Upper lobe of right lung (tissue), 1 donor: ENCODE measurements around the gene ASPSCR1. TPM values are rescaled to one million over a fixed set of nuclear protein-coding genes. Genes with fewer than 3 reads are reported as not detected.

Experiments used
- ATAC-seq: fragments of 200-7000 bp; cut with Tn5 transposase; one replicate; pipeline ENCODE4 v1.9.1; 2020; ENCODE audit warnings: mild to moderate bottlenecking, moderate library complexity
- DNase-seq: peaks from one replicate; pipeline ENCODE4 v3.0.0-alpha.2; 2020
- H3K27ac ChIP-seq: fragments of 200-600 bp; one replicate; pipeline ENCODE4 v1.8.0; 2022
- H3K27me3 ChIP-seq: fragments of 200-600 bp; one replicate; pipeline ENCODE4 v1.8.0; 2022; ENCODE audit warnings: mild to moderate bottlenecking
- H3K36me3 ChIP-seq: fragments of 200-600 bp; one replicate; pipeline ENCODE4 v1.8.0; 2022
- H3K4me1 ChIP-seq: fragments of 200-600 bp; one replicate; pipeline ENCODE4 v1.8.0; 2022
- H3K4me3 ChIP-seq: fragments of 200-600 bp; one replicate; pipeline ENCODE4 v1.8.0; 2022; ENCODE audit warnings: mild to moderate bottlenecking
- H3K9me3 ChIP-seq: fragments of 200-600 bp; one replicate; pipeline ENCODE4 v1.8.0; 2022
- intact Hi-C: fragments of 100-400 bp; cut with DNase I; formaldehyde crosslinking; loops from one replicate; pipeline ENCODE4 v1.11.0; 2022
- total RNA-seq: library from RNA; stranded (reverse); fragmentation: NEBNext Ultra II Directional; extraction: Animal tissue kit (Norgen Biotek cat#: 25700); gene quantifications from one replicate; pipeline ENCODE4 v1.2.1, GENCODE V29; 2021
- TF ChIP-seq, protein P1 (sequence below): fragments of 200-600 bp; IDR thresholded peaks from one replicate; pipeline ENCODE4 v1.8.0; 2022; ENCODE audit warnings: antibody characterized with exemption
- donor health status: DM: no; HTN: yes; CAD: no; lungs with severe emphysema.

The ASPSCR1 gene
- total RNA-seq, 1 donor from 2014 or later, result 50.3 TPM

DNA sequence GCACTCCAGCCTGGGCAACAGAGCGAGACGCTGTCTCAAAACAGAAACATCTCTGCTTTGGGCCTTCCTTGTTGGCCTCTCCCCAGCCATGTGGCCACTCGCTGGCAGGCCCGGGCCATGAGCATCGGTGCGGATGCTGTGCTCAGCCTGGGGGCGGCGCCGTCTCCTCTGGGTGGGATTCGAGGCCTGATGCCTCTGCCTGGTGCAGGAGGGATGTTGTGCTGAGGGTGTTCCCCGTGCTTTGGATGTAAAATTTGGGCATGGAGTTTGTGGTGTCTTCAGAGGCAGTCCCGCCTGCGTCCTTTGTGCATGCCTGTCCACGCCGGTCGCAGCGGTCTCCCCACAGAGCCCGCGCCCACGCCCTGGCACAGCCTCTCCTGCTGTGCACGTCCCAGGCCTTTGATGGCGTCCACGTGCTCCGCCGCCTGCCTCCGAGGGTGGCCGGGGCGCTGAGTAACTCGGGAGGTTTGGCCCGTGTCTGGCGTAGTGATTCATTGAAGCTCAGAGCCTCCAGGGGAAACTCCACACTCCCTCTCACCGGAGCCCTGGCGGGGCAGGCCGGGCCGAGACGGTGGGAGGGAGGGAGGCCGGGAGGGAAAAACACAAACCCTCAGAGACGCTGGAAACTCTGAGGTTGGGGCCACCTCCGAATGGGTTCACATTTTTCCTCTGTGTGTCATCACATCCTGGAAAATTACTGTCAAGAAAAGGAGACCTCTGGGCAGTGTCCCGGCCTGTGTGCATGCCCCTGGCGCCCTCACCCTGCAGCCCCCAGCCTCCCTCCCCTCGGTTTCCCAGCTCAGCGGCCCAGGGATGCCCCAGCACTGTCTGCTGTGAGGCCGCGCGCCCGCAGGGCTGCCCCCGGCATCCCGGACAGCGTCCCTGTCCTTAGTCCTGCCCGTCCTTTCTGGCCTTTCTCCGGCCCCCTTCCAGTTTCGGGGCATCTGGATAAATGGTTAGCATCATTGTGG, 26.3 kb downstream of the ASPSCR1 start:
- intact Hi-C loops, result no loop called here
- TF ChIP-seq, protein P1, sequence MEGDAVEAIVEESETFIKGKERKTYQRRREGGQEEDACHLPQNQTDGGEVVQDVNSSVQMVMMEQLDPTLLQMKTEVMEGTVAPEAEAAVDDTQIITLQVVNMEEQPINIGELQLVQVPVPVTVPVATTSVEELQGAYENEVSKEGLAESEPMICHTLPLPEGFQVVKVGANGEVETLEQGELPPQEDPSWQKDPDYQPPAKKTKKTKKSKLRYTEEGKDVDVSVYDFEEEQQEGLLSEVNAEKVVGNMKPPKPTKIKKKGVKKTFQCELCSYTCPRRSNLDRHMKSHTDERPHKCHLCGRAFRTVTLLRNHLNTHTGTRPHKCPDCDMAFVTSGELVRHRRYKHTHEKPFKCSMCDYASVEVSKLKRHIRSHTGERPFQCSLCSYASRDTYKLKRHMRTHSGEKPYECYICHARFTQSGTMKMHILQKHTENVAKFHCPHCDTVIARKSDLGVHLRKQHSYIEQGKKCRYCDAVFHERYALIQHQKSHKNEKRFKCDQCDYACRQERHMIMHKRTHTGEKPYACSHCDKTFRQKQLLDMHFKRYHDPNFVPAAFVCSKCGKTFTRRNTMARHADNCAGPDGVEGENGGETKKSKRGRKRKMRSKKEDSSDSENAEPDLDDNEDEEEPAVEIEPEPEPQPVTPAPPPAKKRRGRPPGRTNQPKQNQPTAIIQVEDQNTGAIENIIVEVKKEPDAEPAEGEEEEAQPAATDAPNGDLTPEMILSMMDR, result no peak
- H3K4me3 ChIP-seq, result no peak overlapping the region
- no peak for ATAC-seq
- H3K27ac ChIP-seq, result no peak overlapping the region
- no peaks in the 10 kb centered on the region for H3K4me1 ChIP-seq
- H3K27me3 ChIP-seq, result no peaks in the 10 kb centered on the region
- no peaks in the 10 kb centered on the region for H3K9me3 ChIP-seq
- H3K36me3 ChIP-seq, result no peaks in the 10 kb centered on the region
- DNase-seq, result no peak

- TF ChIP-seq, protein P1, result no peak
- Histone ChIP-seq H3K9me3 (no peaks in the 10 kb centered on the region), H3K36me3 (no peaks in the 10 kb centered on the region), H3K4me1 (no peaks in the 10 kb centered on the region), H3K4me3 (no peak overlapping the region), H3K27me3 (no peaks in the 10 kb centered on the region), H3K27ac (no peak overlapping the region)
- intact Hi-C loops, result no loop called here
- DNase-seq (no peak), ATAC-seq (no peak)
Observed at GRCh38 chr17:82004517-82005455, 27.4 kb downstream of the ASPSCR1 start.

GRCh38 chr17:82005701-82006348, 28.4 kb downstream of the ASPSCR1 start:
- no peak for DNase-seq
- ATAC-seq, result no peak
- Histone ChIP-seq H3K27ac (no peak overlapping the region), H3K27me3 (no peaks in the 10 kb centered on the region), H3K9me3 (no peaks in the 10 kb centered on the region), H3K4me3 (no peak overlapping the region), H3K36me3 (no peaks in the 10 kb centered on the region), H3K4me1 (no peaks in the 10 kb centered on the region)
- intact Hi-C loops, result no loop called here
- TF ChIP-seq, protein P1, result no peak

DNA sequence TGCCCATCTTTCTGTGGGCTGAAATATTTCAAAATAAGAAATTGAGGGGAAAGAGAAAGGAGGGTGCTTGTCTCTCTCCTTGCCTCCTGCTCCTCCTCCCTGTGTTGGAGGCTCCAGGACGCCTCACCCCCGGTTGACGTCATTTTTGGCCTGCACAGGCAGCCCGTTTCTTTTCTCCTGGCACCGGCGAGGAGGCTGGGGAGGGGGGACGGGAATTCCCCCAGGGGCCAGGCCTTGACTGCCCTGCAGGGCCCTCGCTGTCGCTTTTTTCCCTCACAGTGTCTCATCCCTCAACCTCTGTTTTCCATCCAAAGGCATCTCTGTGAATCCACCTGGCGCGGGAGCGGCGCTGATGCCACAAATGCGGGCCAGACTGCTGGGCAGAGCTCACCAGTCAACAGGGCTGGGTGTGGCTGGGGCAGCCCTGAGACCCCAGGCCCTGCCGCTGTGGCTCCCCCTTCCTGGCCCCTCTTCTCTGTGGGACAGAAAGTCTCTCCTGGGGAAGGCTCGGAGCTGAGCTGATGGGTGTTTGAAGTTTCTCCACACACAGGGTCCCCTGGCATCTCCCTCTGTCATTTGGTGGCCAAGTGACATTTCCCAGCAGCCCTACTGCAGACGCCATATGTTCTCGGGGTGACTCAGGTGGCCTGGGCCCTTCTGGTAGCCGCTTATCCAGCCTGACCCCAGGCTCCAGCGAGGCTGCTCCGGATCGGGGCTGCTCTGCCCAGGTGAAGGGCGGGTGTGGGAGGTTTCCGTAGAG, 29.2 kb downstream of the ASPSCR1 start:
- Histone ChIP-seq H3K36me3 (no peaks in the 10 kb centered on the region), H3K4me3 (no peak overlapping the region), H3K9me3 (no peaks in the 10 kb centered on the region), H3K27me3 (no peaks in the 10 kb centered on the region), H3K4me1 (no peaks in the 10 kb centered on the region), H3K27ac (no peak overlapping the region)
- ATAC-seq, result no peak
- intact Hi-C loops, result no loop called here
- TF ChIP-seq, protein P1, result no peak
- no peak for DNase-seq

GRCh38 chr17:82007228-82007494, 29.7 kb downstream of the ASPSCR1 start:
- H3K27ac ChIP-seq, result no peak overlapping the region
- no peak for ATAC-seq
- intact Hi-C loops, result no loop called here

More at GRCh38 chr17:82007228-82007494, 29.7 kb downstream of the ASPSCR1 start:
- Histone ChIP-seq H3K4me1 (no peaks in the 10 kb centered on the region), H3K27me3 (no peaks in the 10 kb centered on the region), H3K36me3 (no peaks in the 10 kb centered on the region), H3K4me3 (no peak overlapping the region), H3K9me3 (no peaks in the 10 kb centered on the region)
- DNase-seq, result no peak
- TF ChIP-seq, protein P1, result no peak
